ENCODE results near the gene NFKBIE. TPM values are rescaled to one million over a fixed set of nuclear protein-coding genes. Genes with fewer than 3 reads are reported as not detected.

The NFKBIE gene
- total and polyA plus RNA-seq, 2 experiments from 2014 or later: 14.0 to 16.7 TPM

DNA sequence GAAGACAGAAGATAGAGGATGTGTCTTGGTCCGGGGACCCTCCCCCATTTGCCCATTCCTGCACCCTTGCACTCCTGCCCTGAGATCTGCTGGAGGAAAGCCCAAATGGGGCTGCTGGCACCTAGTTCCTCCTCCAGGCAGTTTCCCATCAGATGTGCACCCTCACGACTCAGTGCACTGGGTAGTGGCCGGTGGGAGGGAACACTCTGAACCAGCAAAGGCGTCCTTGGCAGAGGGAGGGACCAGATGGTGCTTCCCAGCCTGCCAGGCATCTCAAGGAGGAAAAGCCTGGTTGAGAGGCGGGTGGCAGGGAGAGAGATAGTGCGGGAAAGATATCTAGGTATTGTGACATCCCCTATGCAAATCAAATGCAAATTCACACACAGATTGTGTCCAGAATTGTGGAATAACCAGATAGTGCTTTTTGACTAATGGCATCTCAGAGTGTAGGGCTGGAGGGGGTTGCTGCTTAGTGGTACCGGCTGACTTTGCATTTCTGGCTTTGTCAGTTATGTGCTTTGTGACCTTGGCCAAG is 24.4 kb upstream of the NFKBIE start:
- no peaks in the 10 kb centered on the region for H3K4me1 ChIP-seq (ENCODE audit: insufficient read depth)
- TF ChIP-seq EZH2 (IDR thresholded peaks at IDR 0.05; ENCODE audit: borderline replicate concordance): no peak
- TF ChIP-seq EZH2phosphoT487 (IDR thresholded peaks at IDR 0.05; ENCODE audit: low read depth, severe bottlenecking, unreplicated experiment): no peak
- TF ChIP-seq, protein P1, sequence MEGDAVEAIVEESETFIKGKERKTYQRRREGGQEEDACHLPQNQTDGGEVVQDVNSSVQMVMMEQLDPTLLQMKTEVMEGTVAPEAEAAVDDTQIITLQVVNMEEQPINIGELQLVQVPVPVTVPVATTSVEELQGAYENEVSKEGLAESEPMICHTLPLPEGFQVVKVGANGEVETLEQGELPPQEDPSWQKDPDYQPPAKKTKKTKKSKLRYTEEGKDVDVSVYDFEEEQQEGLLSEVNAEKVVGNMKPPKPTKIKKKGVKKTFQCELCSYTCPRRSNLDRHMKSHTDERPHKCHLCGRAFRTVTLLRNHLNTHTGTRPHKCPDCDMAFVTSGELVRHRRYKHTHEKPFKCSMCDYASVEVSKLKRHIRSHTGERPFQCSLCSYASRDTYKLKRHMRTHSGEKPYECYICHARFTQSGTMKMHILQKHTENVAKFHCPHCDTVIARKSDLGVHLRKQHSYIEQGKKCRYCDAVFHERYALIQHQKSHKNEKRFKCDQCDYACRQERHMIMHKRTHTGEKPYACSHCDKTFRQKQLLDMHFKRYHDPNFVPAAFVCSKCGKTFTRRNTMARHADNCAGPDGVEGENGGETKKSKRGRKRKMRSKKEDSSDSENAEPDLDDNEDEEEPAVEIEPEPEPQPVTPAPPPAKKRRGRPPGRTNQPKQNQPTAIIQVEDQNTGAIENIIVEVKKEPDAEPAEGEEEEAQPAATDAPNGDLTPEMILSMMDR (IDR thresholded peaks at IDR 0.05; ENCODE audit: poor library complexity): no peak
- H4K20me1 ChIP-seq (ENCODE audit: insufficient read depth, poor library complexity, severe bottlenecking): no peaks in the 10 kb centered on the region
- WGBS (ENCODE audit: low lambda C conversion rate, missing lambda C conversion rate): 71% methylated on average over 7 of the region's 7 CpGs
- H2AFZ ChIP-seq: no peak overlapping the region
- no peaks in the 10 kb centered on the region for H3K79me2 ChIP-seq
- no peaks in the 10 kb centered on the region for H3K9me3 ChIP-seq (ENCODE audit: low read depth)
- H3K4me2 ChIP-seq: no peak overlapping the region
- no peak overlapping the region for H3K4me3 ChIP-seq
- H3K36me3 ChIP-seq (replicated peaks; ENCODE audit: insufficient read depth, low read depth): no peaks in the 10 kb centered on the region
- H3K9me2 ChIP-seq (replicated peaks; ENCODE audit: insufficient read depth): no peaks in the 10 kb centered on the region
- DNase-seq (ENCODE audit: low spot score): no peak
- H3K27ac ChIP-seq: no peak overlapping the region
- peaks cover 66% of the 10 kb centered on the region for H3K27me3 ChIP-seq

GRCh38 chr6:44286747-44287146 is 21.4 kb upstream of the NFKBIE start:
- H3K9me2 ChIP-seq (replicated peaks; ENCODE audit: insufficient read depth): no peaks in the 10 kb centered on the region
- H3K27ac ChIP-seq: no peak overlapping the region
- H3K27me3 ChIP-seq: peaks cover 71% of the 10 kb centered on the region
- no peaks in the 10 kb centered on the region for H3K79me2 ChIP-seq
- H3K36me3 ChIP-seq (replicated peaks; ENCODE audit: insufficient read depth, low read depth): no peaks in the 10 kb centered on the region
- H3K4me2 ChIP-seq: no peak overlapping the region
- no peak overlapping the region for H3K4me3 ChIP-seq
- H3K4me1 ChIP-seq (ENCODE audit: insufficient read depth): no peaks in the 10 kb centered on the region
- DNase-seq (ENCODE audit: low spot score): no peak
- 44% methylated on average over 2 of the region's 2 CpGs for WGBS (ENCODE audit: low lambda C conversion rate, missing lambda C conversion rate)
- no peak overlapping the region for H2AFZ ChIP-seq
- no peaks in the 10 kb centered on the region for H4K20me1 ChIP-seq (ENCODE audit: insufficient read depth, poor library complexity, severe bottlenecking)
- no peaks in the 10 kb centered on the region for H3K9me3 ChIP-seq (ENCODE audit: low read depth)
- no peak for TF ChIP-seq EZH2phosphoT487 (IDR thresholded peaks at IDR 0.05; ENCODE audit: low read depth, severe bottlenecking, unreplicated experiment)
- TF ChIP-seq, protein P1 (IDR thresholded peaks at IDR 0.05; ENCODE audit: poor library complexity): no peak
- TF ChIP-seq EZH2 (IDR thresholded peaks at IDR 0.05; ENCODE audit: borderline replicate concordance): no peak

DNA sequence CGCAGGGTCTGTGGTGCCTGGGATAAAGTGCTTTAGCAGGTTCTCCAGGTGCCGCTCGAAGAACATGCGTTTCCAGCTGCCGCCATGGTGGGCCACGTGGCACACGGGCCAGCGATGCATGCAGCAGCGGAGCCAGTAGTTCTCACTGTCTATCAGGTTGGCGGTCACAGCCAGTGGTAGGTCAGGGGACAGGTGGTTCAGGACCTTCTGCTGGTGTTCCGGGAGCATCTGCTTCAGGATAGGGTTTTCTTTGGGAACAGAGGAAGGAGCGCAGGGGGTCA is 20.9 kb upstream of the NFKBIE start:
- Histone ChIP-seq H3K79me2 (no peaks in the 10 kb centered on the region), H3K9me2 (replicated peaks; ENCODE audit: insufficient read depth) (no peaks in the 10 kb centered on the region)

More for the DNA sequence above, 20.9 kb upstream of the NFKBIE start:
- WGBS (ENCODE audit: low lambda C conversion rate, missing lambda C conversion rate): 87% methylated on average over 12 of the region's 12 CpGs
- H3K27me3 ChIP-seq: peaks cover 71% of the 10 kb centered on the region
- H3K36me3 ChIP-seq (replicated peaks; ENCODE audit: insufficient read depth, low read depth): no peaks in the 10 kb centered on the region
- H3K27ac ChIP-seq: no peak overlapping the region
- no peaks in the 10 kb centered on the region for H4K20me1 ChIP-seq (ENCODE audit: insufficient read depth, poor library complexity, severe bottlenecking)
- DNase-seq (ENCODE audit: low spot score): no peak
- H2AFZ ChIP-seq: no peak overlapping the region
- TF ChIP-seq EZH2 (IDR thresholded peaks at IDR 0.05; ENCODE audit: borderline replicate concordance) (no peak), EZH2phosphoT487 (IDR thresholded peaks at IDR 0.05; ENCODE audit: low read depth, severe bottlenecking, unreplicated experiment) (no peak)
- TF ChIP-seq, protein P1 (IDR thresholded peaks at IDR 0.05; ENCODE audit: poor library complexity): no peak
- no peak overlapping the region for H3K4me3 ChIP-seq
- no peaks in the 10 kb centered on the region for H3K9me3 ChIP-seq (ENCODE audit: low read depth)
- no peak overlapping the region for H3K4me2 ChIP-seq
- H3K4me1 ChIP-seq (ENCODE audit: insufficient read depth): no peaks in the 10 kb centered on the region

Data from hepatocyte (in vitro differentiated cells).